WTC11 (cell line): Measurements from ENCODE around the gene CYB561D2. TPM values are rescaled to one million over a fixed set of nuclear protein-coding genes. Genes with fewer than 3 reads are reported as not detected.

ENCODE experiments used
- ATAC-seq: fragments of 200-7000 bp; cut with Tn5 transposase; 2 replicates; pipeline ENCODE4 v1.10.0; 2021; ENCODE audit warnings: mild to moderate bottlenecking, moderate library complexity
- CTCF ChIA-PET: fragments of 300-600 bp; sonication (Branson Sonifier 250); formaldehyde crosslinking; loops from one replicate; lab custom pipeline; 2021; ENCODE audit warnings: antibody characterized with exemption; lab: Charles Lee
- POLR2A ChIA-PET: fragments of 350-600 bp; sonication (Branson Sonifier 250); formaldehyde crosslinking; loops from one replicate; lab custom pipeline; 2021; ENCODE audit warnings: antibody characterized with exemption; lab: Charles Lee
- DNase-seq: peaks from one replicate; pipeline ENCODE4 v3.0.0; 2021; ENCODE audit warnings: low spot score
- H3K27ac Mint-ChIP-seq: 2 replicates; pipeline ENCODE4 v1.8.0; 2021; ENCODE audit warnings: mixed read lengths
- H3K27me3 Mint-ChIP-seq: 2 replicates; pipeline ENCODE4 v1.8.0; 2021; ENCODE audit warnings: low read depth, mild to moderate bottlenecking, moderate library complexity, mixed read lengths
- H3K36me3 Mint-ChIP-seq: 2 replicates; pipeline ENCODE4 v1.8.0; 2021; ENCODE audit warnings: mixed read lengths
- H3K4me1 Mint-ChIP-seq: 2 replicates; pipeline ENCODE4 v1.8.0; 2022; ENCODE audit warnings: mixed read lengths
- H3K4me3 Mint-ChIP-seq: 2 replicates; pipeline ENCODE4 v1.8.0; 2021; ENCODE audit warnings: mild to moderate bottlenecking, moderate library complexity, mixed read lengths
- H3K9me3 Mint-ChIP-seq: 2 replicates; pipeline ENCODE4 v1.8.0; 2021; ENCODE audit warnings: mixed read lengths
- EMX1 ChIP-seq: fragments of 250-450 bp; sonication (Bioruptor Pico); IDR thresholded peaks from 2 replicates; pipeline ENCODE4 v1.8.0; 2021; ENCODE audit warnings: mild to moderate bottlenecking
- OVOL2 ChIP-seq: fragments of 250-450 bp; sonication (Bioruptor Pico); IDR thresholded peaks from 2 replicates; pipeline ENCODE4 v1.9.0; 2021; ENCODE audit warnings: mild to moderate bottlenecking, borderline replicate concordance
- SMAD4 ChIP-seq: sonication (generic); formaldehyde crosslinking; IDR thresholded peaks from 2 replicates; pipeline ENCODE4 v1.8.0; 2022; ENCODE audit warnings: mild to moderate bottlenecking, missing genetic modification reagents
- TP53 ChIP-seq: sonication (generic); formaldehyde crosslinking; IDR thresholded peaks from 2 replicates; pipeline ENCODE4 v1.8.1; 2023; ENCODE audit warnings: mild to moderate bottlenecking, missing genetic modification reagents
- ZBTB21 ChIP-seq: sonication (generic); formaldehyde crosslinking; IDR thresholded peaks from 2 replicates; pipeline ENCODE4 v1.8.1; 2023; ENCODE audit warnings: mild to moderate bottlenecking, missing genetic modification reagents, borderline replicate concordance
- total RNA-seq: library from RNA; stranded (reverse); gene quantifications from 3 replicates; pipeline ENCODE4 v1.2.3, GENCODE V29; 2021
- TF ChIP-seq, protein P1 (sequence below): fragments of 200-600 bp; IDR thresholded peaks from 2 replicates; pipeline ENCODE4 v1.8.0; 2022; ENCODE audit warnings: antibody characterized with exemption
- TF ChIP-seq, protein P2 (sequence below): sonication (generic); formaldehyde crosslinking; IDR thresholded peaks from 2 replicates; pipeline ENCODE4 v1.8.1; 2022; ENCODE audit warnings: mild to moderate bottlenecking, missing genetic modification reagents, moderate library complexity, borderline replicate concordance
- TF ChIP-seq, protein P3 (sequence below): sonication (generic); formaldehyde crosslinking; IDR thresholded peaks from 2 replicates; pipeline ENCODE4 v1.8.0; 2023; ENCODE audit warnings: mild to moderate bottlenecking, missing genetic modification reagents
- TF ChIP-seq, protein P4 (sequence below): sonication (generic); formaldehyde crosslinking; IDR thresholded peaks from 2 replicates; pipeline ENCODE4 v1.8.1; 2023; ENCODE audit warnings: mild to moderate bottlenecking, missing genetic modification reagents, borderline replicate concordance
- TF ChIP-seq, protein P5 (sequence below): sonication (generic); formaldehyde crosslinking; IDR thresholded peaks from 2 replicates; pipeline ENCODE4 v1.8.1; 2022; ENCODE audit warnings: missing genetic modification reagents, borderline replicate concordance
- TF ChIP-seq, protein P6 (sequence below): sonication (generic); formaldehyde crosslinking; conservative IDR thresholded peaks from 2 replicates; pipeline ENCODE4 v1.8.1; 2022; ENCODE audit warnings: mild to moderate bottlenecking, missing genetic modification reagents
- TF ChIP-seq, protein P7 (sequence below): sonication (generic); formaldehyde crosslinking; IDR thresholded peaks from 2 replicates; pipeline ENCODE4 v1.8.0; 2022; ENCODE audit warnings: mild to moderate bottlenecking, missing genetic modification reagents
- TF ChIP-seq, protein P8 (sequence below): fragments of 250-450 bp; sonication (Bioruptor Pico); IDR thresholded peaks from 2 replicates; pipeline ENCODE4 v1.8.0; 2021; ENCODE audit warnings: mild to moderate bottlenecking

The CYB561D2 gene
- total RNA-seq, 1 experiment from 2014 or later: 9.8 TPM

DNA sequence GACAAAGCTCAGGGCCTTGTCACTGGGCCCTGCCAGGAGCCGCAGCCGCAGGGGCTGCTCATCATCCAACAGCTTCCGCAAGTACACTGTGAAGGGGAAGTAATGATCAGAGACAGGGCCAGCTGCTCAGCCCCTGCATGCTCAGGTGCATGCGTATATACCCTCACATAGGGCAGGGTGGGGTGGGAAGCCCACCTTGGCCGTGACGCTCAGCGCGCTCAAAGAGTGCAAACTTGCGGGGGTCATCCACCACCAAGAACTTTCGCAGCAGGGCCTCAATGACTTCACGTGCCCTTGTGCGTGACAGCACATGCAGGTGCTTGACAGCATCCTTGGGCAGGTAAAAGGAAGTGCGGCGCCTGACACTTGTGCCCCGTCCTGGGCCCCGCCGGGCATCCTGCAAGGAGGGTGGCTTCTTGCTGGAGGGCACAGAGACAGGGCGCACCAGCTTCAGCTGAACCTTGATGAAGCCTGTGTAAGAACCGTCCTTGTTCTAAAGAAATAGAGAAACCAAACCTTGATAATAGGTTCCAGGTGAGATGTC, 19.2 kb upstream of the CYB561D2 start:
- no peak for ATAC-seq
- Mint-ChIP-seq H3K27ac (no peak overlapping the region), H3K4me1 (peaks cover 15% of the 10 kb centered on the region), H3K36me3 (peaks cover 24% of the 10 kb centered on the region), H3K27me3 (no peaks in the 10 kb centered on the region), H3K9me3 (no peaks in the 10 kb centered on the region), H3K4me3 (no peak overlapping the region)
- ChIA-PET CTCF (interaction anchor here (0.8 kb wide), 1 partner anchor 15 kb away, joined by 6 read pairs; no protein-coding TSS in a partner anchor), POLR2A (no interaction called here)
- TF ChIP-seq, protein P1, sequence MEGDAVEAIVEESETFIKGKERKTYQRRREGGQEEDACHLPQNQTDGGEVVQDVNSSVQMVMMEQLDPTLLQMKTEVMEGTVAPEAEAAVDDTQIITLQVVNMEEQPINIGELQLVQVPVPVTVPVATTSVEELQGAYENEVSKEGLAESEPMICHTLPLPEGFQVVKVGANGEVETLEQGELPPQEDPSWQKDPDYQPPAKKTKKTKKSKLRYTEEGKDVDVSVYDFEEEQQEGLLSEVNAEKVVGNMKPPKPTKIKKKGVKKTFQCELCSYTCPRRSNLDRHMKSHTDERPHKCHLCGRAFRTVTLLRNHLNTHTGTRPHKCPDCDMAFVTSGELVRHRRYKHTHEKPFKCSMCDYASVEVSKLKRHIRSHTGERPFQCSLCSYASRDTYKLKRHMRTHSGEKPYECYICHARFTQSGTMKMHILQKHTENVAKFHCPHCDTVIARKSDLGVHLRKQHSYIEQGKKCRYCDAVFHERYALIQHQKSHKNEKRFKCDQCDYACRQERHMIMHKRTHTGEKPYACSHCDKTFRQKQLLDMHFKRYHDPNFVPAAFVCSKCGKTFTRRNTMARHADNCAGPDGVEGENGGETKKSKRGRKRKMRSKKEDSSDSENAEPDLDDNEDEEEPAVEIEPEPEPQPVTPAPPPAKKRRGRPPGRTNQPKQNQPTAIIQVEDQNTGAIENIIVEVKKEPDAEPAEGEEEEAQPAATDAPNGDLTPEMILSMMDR: no peak
- TF ChIP-seq, protein P2, sequence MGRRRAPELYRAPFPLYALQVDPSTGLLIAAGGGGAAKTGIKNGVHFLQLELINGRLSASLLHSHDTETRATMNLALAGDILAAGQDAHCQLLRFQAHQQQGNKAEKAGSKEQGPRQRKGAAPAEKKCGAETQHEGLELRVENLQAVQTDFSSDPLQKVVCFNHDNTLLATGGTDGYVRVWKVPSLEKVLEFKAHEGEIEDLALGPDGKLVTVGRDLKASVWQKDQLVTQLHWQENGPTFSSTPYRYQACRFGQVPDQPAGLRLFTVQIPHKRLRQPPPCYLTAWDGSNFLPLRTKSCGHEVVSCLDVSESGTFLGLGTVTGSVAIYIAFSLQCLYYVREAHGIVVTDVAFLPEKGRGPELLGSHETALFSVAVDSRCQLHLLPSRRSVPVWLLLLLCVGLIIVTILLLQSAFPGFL (CRISPR knock-in tag): no peak
- TF ChIP-seq, protein P3, sequence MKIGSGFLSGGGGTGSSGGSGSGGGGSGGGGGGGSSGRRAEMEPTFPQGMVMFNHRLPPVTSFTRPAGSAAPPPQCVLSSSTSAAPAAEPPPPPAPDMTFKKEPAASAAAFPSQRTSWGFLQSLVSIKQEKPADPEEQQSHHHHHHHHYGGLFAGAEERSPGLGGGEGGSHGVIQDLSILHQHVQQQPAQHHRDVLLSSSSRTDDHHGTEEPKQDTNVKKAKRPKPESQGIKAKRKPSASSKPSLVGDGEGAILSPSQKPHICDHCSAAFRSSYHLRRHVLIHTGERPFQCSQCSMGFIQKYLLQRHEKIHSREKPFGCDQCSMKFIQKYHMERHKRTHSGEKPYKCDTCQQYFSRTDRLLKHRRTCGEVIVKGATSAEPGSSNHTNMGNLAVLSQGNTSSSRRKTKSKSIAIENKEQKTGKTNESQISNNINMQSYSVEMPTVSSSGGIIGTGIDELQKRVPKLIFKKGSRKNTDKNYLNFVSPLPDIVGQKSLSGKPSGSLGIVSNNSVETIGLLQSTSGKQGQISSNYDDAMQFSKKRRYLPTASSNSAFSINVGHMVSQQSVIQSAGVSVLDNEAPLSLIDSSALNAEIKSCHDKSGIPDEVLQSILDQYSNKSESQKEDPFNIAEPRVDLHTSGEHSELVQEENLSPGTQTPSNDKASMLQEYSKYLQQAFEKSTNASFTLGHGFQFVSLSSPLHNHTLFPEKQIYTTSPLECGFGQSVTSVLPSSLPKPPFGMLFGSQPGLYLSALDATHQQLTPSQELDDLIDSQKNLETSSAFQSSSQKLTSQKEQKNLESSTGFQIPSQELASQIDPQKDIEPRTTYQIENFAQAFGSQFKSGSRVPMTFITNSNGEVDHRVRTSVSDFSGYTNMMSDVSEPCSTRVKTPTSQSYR (CRISPR knock-in tag): no peak
- TF ChIP-seq TP53: no peak
- TF ChIP-seq, protein P4, sequence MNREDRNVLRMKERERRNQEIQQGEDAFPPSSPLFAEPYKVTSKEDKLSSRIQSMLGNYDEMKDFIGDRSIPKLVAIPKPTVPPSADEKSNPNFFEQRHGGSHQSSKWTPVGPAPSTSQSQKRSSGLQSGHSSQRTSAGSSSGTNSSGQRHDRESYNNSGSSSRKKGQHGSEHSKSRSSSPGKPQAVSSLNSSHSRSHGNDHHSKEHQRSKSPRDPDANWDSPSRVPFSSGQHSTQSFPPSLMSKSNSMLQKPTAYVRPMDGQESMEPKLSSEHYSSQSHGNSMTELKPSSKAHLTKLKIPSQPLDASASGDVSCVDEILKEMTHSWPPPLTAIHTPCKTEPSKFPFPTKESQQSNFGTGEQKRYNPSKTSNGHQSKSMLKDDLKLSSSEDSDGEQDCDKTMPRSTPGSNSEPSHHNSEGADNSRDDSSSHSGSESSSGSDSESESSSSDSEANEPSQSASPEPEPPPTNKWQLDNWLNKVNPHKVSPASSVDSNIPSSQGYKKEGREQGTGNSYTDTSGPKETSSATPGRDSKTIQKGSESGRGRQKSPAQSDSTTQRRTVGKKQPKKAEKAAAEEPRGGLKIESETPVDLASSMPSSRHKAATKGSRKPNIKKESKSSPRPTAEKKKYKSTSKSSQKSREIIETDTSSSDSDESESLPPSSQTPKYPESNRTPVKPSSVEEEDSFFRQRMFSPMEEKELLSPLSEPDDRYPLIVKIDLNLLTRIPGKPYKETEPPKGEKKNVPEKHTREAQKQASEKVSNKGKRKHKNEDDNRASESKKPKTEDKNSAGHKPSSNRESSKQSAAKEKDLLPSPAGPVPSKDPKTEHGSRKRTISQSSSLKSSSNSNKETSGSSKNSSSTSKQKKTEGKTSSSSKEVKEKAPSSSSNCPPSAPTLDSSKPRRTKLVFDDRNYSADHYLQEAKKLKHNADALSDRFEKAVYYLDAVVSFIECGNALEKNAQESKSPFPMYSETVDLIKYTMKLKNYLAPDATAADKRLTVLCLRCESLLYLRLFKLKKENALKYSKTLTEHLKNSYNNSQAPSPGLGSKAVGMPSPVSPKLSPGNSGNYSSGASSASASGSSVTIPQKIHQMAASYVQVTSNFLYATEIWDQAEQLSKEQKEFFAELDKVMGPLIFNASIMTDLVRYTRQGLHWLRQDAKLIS: no peak
- TF ChIP-seq, protein P5, sequence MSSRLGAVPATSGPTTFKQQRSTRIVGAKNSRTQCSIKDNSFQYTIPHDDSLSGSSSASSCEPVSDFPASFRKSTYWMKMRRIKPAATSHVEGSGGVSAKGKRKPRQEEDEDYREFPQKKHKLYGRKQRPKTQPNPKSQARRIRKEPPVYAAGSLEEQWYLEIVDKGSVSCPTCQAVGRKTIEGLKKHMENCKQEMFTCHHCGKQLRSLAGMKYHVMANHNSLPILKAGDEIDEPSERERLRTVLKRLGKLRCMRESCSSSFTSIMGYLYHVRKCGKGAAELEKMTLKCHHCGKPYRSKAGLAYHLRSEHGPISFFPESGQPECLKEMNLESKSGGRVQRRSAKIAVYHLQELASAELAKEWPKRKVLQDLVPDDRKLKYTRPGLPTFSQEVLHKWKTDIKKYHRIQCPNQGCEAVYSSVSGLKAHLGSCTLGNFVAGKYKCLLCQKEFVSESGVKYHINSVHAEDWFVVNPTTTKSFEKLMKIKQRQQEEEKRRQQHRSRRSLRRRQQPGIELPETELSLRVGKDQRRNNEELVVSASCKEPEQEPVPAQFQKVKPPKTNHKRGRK: no peak
- DNase-seq: no peak

DNA sequence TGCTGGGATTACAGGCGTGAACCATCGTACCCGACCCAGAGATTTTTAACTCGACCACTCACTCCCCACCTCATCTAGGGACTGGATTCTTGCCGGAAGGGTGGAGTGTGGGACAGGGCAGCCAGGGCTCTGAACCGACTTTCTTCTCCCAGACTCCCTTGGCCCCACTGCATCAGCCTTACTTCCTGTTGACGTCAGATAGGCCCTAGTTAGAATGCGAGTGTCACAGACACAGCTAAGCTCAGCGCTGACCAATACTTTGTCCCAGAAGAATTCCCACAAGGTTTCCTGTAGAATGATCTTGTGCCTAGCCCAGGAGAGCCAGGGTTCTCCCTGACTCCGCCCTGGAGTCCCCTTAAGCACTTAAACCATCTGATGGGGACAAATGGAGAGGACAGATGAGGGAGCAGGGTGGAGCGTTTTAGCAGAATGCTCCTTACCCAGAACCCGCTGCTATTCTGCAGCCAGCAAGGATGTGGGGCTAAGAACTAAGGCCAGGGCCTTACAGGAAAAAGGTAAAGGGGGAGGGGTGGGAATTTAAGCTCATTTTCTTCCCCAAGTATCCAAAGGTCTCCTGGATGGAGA, 16.8 kb upstream of the CYB561D2 start:
- Mint-ChIP-seq H3K4me3 (no peak overlapping the region), H3K9me3 (no peaks in the 10 kb centered on the region), H3K27ac (peak overlapping the region; percentile 36), H3K27me3 (peaks cover 10% of the 10 kb centered on the region), H3K36me3 (peaks cover 24% of the 10 kb centered on the region), H3K4me1 (peaks cover 20% of the 10 kb centered on the region)
- DNase-seq (no peak), ATAC-seq (no peak)
- TF ChIP-seq OVOL2: no peak
- TF ChIP-seq, protein P6, sequence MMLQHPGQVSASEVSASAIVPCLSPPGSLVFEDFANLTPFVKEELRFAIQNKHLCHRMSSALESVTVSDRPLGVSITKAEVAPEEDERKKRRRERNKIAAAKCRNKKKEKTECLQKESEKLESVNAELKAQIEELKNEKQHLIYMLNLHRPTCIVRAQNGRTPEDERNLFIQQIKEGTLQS (CRISPR knock-in tag): no peak
- no peak for TF ChIP-seq EMX1 (CRISPR knock-in tag)
- TF ChIP-seq, protein P7, sequence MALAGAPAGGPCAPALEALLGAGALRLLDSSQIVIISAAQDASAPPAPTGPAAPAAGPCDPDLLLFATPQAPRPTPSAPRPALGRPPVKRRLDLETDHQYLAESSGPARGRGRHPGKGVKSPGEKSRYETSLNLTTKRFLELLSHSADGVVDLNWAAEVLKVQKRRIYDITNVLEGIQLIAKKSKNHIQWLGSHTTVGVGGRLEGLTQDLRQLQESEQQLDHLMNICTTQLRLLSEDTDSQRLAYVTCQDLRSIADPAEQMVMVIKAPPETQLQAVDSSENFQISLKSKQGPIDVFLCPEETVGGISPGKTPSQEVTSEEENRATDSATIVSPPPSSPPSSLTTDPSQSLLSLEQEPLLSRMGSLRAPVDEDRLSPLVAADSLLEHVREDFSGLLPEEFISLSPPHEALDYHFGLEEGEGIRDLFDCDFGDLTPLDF (CRISPR knock-in tag): no peak
- no peak for TF ChIP-seq ZBTB21 (CRISPR knock-in tag)
- TF ChIP-seq SMAD4: no peak
- TF ChIP-seq, protein P8, sequence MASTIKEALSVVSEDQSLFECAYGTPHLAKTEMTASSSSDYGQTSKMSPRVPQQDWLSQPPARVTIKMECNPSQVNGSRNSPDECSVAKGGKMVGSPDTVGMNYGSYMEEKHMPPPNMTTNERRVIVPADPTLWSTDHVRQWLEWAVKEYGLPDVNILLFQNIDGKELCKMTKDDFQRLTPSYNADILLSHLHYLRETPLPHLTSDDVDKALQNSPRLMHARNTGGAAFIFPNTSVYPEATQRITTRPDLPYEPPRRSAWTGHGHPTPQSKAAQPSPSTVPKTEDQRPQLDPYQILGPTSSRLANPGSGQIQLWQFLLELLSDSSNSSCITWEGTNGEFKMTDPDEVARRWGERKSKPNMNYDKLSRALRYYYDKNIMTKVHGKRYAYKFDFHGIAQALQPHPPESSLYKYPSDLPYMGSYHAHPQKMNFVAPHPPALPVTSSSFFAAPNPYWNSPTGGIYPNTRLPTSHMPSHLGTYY (CRISPR knock-in tag): no peak
- CTCF ChIA-PET: no interaction called here
- POLR2A ChIA-PET: no interaction called here
